ENCODE results near the gene S100A6. TPM values are rescaled to one million over a fixed set of nuclear protein-coding genes. Genes with fewer than 3 reads are reported as not detected.

S100A6 gene
- total and polyA plus RNA-seq, 12 donors = 237 to 2,261 (median 309) TPM

DNA sequence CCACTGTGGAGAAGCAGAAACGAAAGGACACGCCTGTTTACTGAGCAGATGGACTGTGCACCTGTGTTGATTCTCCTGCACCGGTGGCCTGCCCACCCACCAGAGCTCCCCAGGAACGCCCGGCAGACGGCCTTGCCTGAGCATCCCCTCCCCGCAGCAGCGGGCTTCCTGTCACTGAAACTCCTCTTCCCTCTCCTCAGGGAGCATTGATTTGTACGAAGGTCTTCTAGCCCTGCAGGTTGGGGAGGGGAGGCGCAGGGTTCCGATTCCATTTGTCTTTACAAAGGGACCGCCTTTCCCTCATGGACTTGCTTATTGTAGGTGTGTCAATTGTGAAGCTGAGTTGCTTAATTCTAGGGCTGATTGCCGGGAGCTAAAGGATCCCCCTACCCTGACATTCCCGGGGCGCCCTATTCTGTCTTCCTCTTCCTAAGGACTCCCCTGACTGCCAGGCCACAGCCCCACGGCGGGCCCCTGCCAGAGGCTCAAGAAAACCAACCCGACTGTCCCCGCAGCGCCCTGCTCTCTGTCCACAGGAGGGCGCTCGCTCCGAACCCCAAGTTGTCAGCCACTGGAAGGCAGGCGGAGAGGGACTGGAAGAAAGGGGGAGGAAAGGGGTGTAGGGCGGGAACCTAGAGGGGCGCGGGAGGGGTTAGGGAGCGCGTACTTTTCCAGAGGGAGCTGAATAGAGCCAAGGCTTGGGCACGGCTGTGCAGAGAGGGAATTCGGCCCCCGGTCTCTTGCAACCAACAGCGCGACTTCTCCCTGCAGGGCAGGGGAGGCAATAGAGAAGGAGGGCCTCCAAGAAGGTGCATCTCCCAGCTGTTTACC, 2.8 kb downstream of the S100A6 start:
- no peaks in the 10 kb centered on the region for H3K27me3 ChIP-seq
- WGBS, 2 donors = 34 to 39% methylated on average over 34 of the region's 34 CpGs
- peak overlapping the region in 9 of 10 donors; percentile 3 to 99 (median 98) for H3K27ac ChIP-seq
- no peaks in the 10 kb centered on the region for H3K9me3 ChIP-seq
- peak; percentile 57 to 91 (median 85) for TF ChIP-seq CTCF (IDR thresholded peaks at IDR 0.05)
- ATAC-seq (peak; percentile 46 to 75 (median 53)), DNase-seq (peak; percentile 82 to 83)
- H3K36me3 ChIP-seq = peaks cover 0 to 9% (median 0%) of the 10 kb centered on the region in 9 donors
- H3K4me1 ChIP-seq = peaks cover 3 to 54% (median 35%) of the 10 kb centered on the region in 9 donors
- H3K4me3 ChIP-seq = peak overlapping the region in 9 of 10 donors; percentile 11 to 93 (median 73)
- intact Hi-C loops (cut with DNase I) = loop anchor here in 9 of 10 donors (1.0 to 10.0 kb wide), 5 partner anchors 34 to 82 kb away; partner anchors contain the start of genes S100A2 (in 3 of the 9), S100A16 (in 2 of the 9) and S100A14 (in 1 of the 9)

GRCh38 chr1:153532181-153532580, 3.6 kb downstream of the S100A6 start:
- 90 to 92% methylated on average over 2 of the region's 2 CpGs for WGBS, 2 donors
- no peak overlapping the region for H3K4me3 ChIP-seq
- DNase-seq = no peak
- no peak for TF ChIP-seq CTCF (IDR thresholded peaks at IDR 0.05)
- peaks cover 3 to 52% (median 35%) of the 10 kb centered on the region in 9 donors for H3K4me1 ChIP-seq
- peak overlapping the region in 4 of 10 donors; percentile 96 to 99 (median 98) for H3K27ac ChIP-seq
- no peaks in the 10 kb centered on the region for H3K9me3 ChIP-seq
- intact Hi-C loops (cut with DNase I) = loop anchor here in 6 of 10 donors (2.0 to 10.0 kb wide), 4 partner anchors 35 to 83 kb away; partner anchors contain the start of genes S100A2 (in 3 of the 6), S100A16 (in 2 of the 6) and S100A14 (in 1 of the 6)
- peaks cover 0 to 9% (median 0%) of the 10 kb centered on the region in 9 donors for H3K36me3 ChIP-seq
- ATAC-seq = no peak
- no peaks in the 10 kb centered on the region for H3K27me3 ChIP-seq

DNA sequence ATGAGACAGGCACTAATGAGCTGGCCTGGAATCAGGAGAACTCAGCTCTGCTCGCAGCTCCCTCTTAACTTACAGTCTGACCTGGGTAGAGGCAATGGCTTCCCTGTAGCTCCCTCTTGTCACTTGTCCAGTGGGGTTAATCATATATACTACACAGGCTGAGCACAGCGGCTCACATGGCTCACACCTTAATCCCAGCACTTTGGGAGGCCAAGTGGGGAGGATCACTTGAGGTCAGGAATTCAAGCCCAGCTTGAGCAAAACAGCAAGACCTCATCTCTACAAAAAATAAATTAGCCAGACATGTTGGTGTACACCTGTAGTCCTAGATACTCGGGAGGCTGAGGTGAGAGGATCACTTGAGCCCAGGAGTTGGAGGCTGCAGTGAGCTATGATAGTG, 4.2 kb downstream of the S100A6 start:
- Histone ChIP-seq H3K4me3 (no peak overlapping the region), H3K36me3 (peaks cover 0 to 9% (median 0%) of the 10 kb centered on the region in 9 donors), H3K9me3 (no peaks in the 10 kb centered on the region), H3K27me3 (no peaks in the 10 kb centered on the region), H3K27ac (peak overlapping the region in 2 of 10 donors; percentile 99), H3K4me1 (peaks cover 3 to 49% (median 34%) of the 10 kb centered on the region in 9 donors)
- 93 to 95% methylated on average over 3 of the region's 3 CpGs for WGBS, 2 donors
- intact Hi-C loops (cut with DNase I) = loop anchor here in 6 of 10 donors (2.0 to 10.0 kb wide), 4 partner anchors 36 to 83 kb away; partner anchors contain the start of genes S100A2 (in 3 of the 6), S100A16 (in 2 of the 6) and S100A14 (in 1 of the 6)
- TF ChIP-seq CTCF (IDR thresholded peaks at IDR 0.05) = no peak
- no peak for DNase-seq
- no peak for ATAC-seq

- DNase-seq (no peak), ATAC-seq (no peak)
- Histone ChIP-seq H3K36me3 (no peaks in the 10 kb centered on the region), H3K27ac (no peak overlapping the region), H3K9me3 (no peaks in the 10 kb centered on the region), H3K4me3 (no peak overlapping the region), H3K27me3 (no peaks in the 10 kb centered on the region), H3K4me1 (peaks cover 0 to 29% (median 20%) of the 10 kb centered on the region in 9 donors)
- 88 to 95% methylated on average over 5 of the region's 5 CpGs for WGBS, 2 donors
- no peak for TF ChIP-seq CTCF (IDR thresholded peaks at IDR 0.05)
- intact Hi-C loops (cut with DNase I) = no loop called here
Measured at GRCh38 chr1:153527683-153528040, 8.1 kb downstream of the S100A6 start.

Measured in heart right ventricle (tissue), 16 donors.